Fibroblast of pulmonary artery (primary cell): ENCODE measurements around the gene SDF4.

ENCODE experiments used
- DNase-seq: peaks from one replicate; pipeline ENCODE4 v3.0.0-alpha.2; 2010; ENCODE audit warnings: low read depth
- H3K4me3 ChIP-seq: replicated peaks from 2 replicates; pipeline ENCODE4 v1.5.1; 2011; ENCODE audit warnings: low read depth, mild to moderate bottlenecking, control low read depth, low read length, moderate library complexity
- TF ChIP-seq, protein P1 (sequence below): IDR thresholded peaks from 2 replicates; pipeline ENCODE4 v1.5.1; 2011; ENCODE audit warnings: mild to moderate bottlenecking, control low read depth, low read length, inconsistent platforms; ENCODE audit errors: missing control alignments

Gene SDF4, protein sequence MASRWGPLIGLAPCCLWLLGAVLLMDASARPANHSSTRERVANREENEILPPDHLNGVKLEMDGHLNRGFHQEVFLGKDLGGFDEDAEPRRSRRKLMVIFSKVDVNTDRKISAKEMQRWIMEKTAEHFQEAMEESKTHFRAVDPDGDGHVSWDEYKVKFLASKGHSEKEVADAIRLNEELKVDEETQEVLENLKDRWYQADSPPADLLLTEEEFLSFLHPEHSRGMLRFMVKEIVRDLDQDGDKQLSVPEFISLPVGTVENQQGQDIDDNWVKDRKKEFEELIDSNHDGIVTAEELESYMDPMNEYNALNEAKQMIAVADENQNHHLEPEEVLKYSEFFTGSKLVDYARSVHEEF

DNA sequence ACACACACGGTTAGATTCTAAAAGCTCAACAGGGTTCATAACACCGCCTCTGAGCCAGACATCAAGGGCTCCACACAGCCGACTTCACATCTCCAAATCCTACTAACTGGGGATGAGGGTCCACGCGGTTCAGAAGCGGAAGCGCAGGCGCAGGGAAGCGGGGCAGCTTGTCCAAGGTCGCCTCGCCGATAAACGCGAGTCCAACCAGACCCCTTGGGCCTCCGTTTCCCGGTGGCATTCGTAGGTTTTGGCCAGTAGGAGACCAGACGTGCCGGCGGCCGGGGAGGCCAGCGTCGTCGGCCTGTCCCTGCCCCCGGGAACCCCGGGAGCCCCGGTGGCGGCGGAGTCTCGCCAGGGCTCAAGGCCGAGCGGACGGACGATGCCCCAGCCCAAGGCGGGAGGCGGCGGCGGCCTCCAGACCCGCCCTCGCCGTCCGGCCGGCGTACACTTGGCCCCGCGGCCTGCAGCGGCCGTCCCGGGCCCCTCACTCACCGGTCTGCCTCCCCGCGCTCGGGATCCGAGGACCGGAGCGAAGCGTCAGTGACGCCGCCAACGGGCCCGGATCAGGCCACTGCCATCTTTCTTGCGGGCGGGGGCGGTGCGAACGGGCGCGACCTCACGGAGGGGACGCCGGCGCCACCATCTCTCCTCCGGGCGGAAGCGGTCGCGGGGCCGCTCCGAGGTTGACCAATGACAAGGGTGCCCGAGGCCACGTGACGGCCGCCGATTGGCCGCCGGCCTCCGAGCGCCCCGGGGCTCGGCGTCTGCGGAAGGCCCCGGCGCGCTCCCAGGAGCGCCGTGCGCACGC is at the start of gene SDF4:
SDF4 (minus strand) TSS at position 602 of the 808 bp plus-strand sequence. CDS start 3,229 bp downstream, outside the sequence.
- TF ChIP-seq, protein P1, sequence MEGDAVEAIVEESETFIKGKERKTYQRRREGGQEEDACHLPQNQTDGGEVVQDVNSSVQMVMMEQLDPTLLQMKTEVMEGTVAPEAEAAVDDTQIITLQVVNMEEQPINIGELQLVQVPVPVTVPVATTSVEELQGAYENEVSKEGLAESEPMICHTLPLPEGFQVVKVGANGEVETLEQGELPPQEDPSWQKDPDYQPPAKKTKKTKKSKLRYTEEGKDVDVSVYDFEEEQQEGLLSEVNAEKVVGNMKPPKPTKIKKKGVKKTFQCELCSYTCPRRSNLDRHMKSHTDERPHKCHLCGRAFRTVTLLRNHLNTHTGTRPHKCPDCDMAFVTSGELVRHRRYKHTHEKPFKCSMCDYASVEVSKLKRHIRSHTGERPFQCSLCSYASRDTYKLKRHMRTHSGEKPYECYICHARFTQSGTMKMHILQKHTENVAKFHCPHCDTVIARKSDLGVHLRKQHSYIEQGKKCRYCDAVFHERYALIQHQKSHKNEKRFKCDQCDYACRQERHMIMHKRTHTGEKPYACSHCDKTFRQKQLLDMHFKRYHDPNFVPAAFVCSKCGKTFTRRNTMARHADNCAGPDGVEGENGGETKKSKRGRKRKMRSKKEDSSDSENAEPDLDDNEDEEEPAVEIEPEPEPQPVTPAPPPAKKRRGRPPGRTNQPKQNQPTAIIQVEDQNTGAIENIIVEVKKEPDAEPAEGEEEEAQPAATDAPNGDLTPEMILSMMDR: no peak
- H3K4me3 ChIP-seq: peak within 1 kb of the TSS; percentile 89
- peak; percentile 97 for DNase-seq

DNA sequence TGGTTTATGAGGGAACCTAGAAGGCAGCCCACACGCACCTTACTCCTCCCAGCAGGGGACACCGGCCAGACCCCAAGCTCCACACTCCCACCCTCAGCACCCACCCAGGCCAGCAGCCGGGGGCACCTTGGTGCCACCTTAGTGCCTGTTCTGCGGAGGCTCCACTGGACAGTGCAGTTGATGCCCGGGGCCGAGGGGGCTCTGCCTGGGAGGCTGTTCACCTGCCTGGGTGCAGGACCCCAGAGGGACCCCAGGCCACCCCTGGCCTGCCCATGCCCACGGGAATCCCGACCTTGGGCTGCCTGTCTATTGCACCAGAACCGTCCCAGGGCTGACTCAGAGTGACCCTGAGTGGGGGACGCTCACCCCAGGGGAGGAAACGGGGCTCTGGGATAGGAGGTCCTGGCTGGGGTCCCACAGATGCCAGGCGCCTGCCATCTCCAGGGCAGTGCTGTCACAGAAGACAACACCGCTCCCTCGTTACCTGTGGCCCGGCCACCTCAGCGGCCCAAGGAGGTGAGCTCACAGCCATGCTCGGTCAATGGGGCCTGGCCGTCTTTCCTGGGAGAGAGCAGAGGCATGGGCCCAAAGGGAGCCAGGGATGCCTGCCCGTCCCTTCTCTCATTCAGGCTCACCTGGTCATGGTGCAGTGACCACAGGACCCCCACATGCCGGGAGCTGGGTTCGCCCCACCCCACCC is 49.1 kb upstream of the SDF4 start:
- DNase-seq: no peak
- no peak overlapping the region for H3K4me3 ChIP-seq
- TF ChIP-seq, protein P1: no peak

DNA sequence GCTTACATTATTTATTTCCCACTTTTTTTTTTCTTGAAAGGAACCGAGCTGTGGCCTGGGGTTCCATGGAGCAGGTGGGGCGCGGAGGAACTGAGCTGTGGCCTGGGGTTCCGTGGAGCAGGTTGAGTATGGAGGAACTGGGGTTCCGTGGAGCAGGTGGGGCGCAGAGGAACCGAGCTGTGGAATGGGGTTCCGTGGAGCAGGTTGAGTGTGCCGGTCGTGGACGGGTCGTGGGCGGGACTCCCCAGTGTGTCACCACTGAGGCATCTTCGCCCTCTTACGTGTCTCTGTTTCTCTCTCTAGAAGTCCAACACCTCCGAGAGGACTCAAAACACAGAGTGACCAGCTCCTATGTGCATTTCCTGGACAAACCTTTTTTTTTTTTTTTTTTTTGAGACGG is 47.2 kb upstream of the SDF4 start:
- TF ChIP-seq, protein P1: no peak
- no peak overlapping the region for H3K4me3 ChIP-seq
- no peak for DNase-seq

DNA sequence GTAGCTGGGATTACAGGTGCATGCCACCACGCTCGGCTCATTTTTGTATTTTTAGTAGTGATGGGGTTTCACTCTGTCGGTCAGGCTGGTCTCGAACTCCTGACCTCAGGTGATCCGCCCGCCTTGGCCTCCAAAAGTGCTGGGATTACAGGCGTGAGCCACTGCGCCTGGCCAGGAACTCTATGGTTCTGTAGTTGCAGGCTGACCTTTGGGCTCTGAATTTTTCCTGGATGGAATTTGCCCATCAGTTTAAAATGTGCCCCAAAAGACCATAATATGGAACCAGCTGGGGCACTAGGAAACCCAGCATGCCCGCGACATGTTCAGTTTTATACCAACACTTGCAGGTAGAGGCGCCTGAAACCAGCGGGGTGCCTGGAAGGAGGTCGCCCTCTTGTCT is 46.8 kb upstream of the SDF4 start:
- TF ChIP-seq, protein P1: no peak
- H3K4me3 ChIP-seq: no peak overlapping the region
- DNase-seq: no peak

DNA sequence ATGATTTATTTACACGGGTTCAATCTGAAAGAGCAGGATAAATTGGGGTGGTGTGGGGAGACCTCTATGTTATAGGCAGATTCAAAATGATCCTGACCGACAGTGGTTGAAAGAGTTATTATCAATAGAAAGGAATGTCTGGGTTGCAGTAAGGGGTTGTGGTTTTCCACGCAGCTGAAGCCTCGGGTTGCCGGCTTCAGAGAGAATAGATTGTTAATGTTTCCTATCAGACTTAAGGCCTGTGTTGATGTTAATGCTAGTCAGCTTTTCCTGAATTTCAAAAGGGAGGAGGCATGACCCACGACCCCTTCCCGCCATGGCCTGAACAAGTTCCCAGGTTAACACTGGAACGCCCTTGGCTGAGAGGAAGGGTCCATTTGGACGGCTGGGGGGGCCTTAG is 44.0 kb upstream of the SDF4 start:
- no peak for DNase-seq
- H3K4me3 ChIP-seq: no peak overlapping the region
- TF ChIP-seq, protein P1: no peak

DNA sequence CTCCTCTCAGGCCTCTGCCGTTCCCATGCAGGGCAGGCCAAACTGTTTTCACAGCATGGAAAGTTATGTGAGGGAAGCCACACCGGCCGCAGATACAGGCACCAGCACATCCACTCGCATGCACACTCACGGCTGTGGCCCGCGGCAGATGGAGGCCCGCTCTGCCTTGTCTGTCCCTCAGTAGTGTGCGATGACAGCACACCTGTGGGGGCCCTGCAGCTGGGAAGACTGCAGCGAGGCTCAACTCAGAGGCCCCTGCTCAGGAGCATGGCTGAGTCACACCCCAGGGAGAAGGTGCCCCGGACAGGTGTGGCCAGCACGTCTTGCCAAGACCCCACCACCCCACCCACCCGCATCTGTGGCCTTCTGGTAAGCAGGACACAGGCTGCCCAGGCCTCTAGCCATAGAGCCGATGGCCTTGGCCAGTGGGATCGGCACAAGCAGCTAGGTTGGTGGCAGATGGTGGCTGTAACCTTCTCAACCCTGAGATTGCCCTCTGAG is 43.2 kb upstream of the SDF4 start:
- TF ChIP-seq, protein P1: no peak
- DNase-seq: no peak
- no peak overlapping the region for H3K4me3 ChIP-seq
